Endothelial cell of umbilical vein (primary cell): ENCODE data around the gene ITGA2B.

ENCODE experiments used
- POLR2AphosphoS5 ChIP-seq: IDR thresholded peaks from 2 replicates; pipeline ENCODE4 v1.6.1; 2012; ENCODE audit warnings: low read depth, mild to moderate bottlenecking, control low read depth, low read length, moderate library complexity; ENCODE audit not compliant: insufficient read depth
- TF ChIP-seq, protein P1 (sequence below), 2 donors: IDR thresholded peaks; 1 replicate in 1 of 2; 2 replicates in 1 of 2; pipeline ENCODE4 v1.5.1; 2011; ENCODE audit warnings: low read length in 2 of 2, mild to moderate bottlenecking in 2 of 2, moderate library complexity in 2 of 2, control low read depth in 1 of 2, inconsistent platforms in 1 of 2, low read depth in 1 of 2; ENCODE audit not compliant: insufficient read depth in 1 of 2; ENCODE audit errors: extremely low read depth in 1 of 2

- TF ChIP-seq, protein P1, sequence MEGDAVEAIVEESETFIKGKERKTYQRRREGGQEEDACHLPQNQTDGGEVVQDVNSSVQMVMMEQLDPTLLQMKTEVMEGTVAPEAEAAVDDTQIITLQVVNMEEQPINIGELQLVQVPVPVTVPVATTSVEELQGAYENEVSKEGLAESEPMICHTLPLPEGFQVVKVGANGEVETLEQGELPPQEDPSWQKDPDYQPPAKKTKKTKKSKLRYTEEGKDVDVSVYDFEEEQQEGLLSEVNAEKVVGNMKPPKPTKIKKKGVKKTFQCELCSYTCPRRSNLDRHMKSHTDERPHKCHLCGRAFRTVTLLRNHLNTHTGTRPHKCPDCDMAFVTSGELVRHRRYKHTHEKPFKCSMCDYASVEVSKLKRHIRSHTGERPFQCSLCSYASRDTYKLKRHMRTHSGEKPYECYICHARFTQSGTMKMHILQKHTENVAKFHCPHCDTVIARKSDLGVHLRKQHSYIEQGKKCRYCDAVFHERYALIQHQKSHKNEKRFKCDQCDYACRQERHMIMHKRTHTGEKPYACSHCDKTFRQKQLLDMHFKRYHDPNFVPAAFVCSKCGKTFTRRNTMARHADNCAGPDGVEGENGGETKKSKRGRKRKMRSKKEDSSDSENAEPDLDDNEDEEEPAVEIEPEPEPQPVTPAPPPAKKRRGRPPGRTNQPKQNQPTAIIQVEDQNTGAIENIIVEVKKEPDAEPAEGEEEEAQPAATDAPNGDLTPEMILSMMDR (IDR thresholded peaks at IDR 0.05; ENCODE audit: extremely low read depth in 1 of 2, insufficient read depth in 1 of 2, low read depth in 1 of 2, low read length in 2 of 2): no peak
- TF ChIP-seq POLR2AphosphoS5: no peak
Observed at GRCh38 chr17:44416558-44417289, 27.3 kb upstream of the ITGA2B start.
